Stimulated activated CD8-positive, alpha-beta memory T cell treated with anti-CD3 and anti-CD28 coated beads, Interleukin-7, amount 100 ng/mL, for 24 hours (primary cell): Measurements from ENCODE around the gene TBX2.
"Not testable (repeated sequence)": the region's sequence is repeated elsewhere in the genome, so short reads cannot be mapped to it uniquely, and the experiment has no call there.

Experiments
- DNase-seq: peaks from one replicate; pipeline ENCODE4 v3.0.0-alpha.2; 2020; ENCODE audit warnings: low read depth

Gene TBX2

GRCh38 chr17:61399131-61400065 is at the start of gene TBX2:
Gene TBX2 (plus strand): TSS chr17:61399843. CDS start chr17:61400177, 334 bp downstream.
- no peak for DNase-seq

GRCh38 chr17:61351745-61352407 is 47.8 kb upstream of the TBX2 start:
- DNase-seq: no peak

GRCh38 chr17:61352408-61352770 is 47.3 kb upstream of the TBX2 start:
- DNase-seq: no peak

GRCh38 chr17:61352781-61353491 is 46.7 kb upstream of the TBX2 start:
- DNase-seq: no peak

GRCh38 chr17:61353615-61354014 is 46.0 kb upstream of the TBX2 start:
- DNase-seq: no peak

- no peak for DNase-seq
Measured at GRCh38 chr17:61354895-61355874, 44.5 kb upstream of the TBX2 start.

- not testable (repeated sequence) for DNase-seq
Measured at GRCh38 chr17:61357061-61357460, 42.6 kb upstream of the TBX2 start.

GRCh38 chr17:61359513-61359912 is 40.1 kb upstream of the TBX2 start:
- not testable (repeated sequence) for DNase-seq

GRCh38 chr17:61360318-61360943 is 39.2 kb upstream of the TBX2 start:
- no peak for DNase-seq

- no peak for DNase-seq
Measured at GRCh38 chr17:61361084-61361483, 38.6 kb upstream of the TBX2 start.

GRCh38 chr17:61362396-61362795 is 37.2 kb upstream of the TBX2 start:
- no peak for DNase-seq

GRCh38 chr17:61362852-61363600 is 36.6 kb upstream of the TBX2 start:
- DNase-seq: no peak

- no peak for DNase-seq
Measured at GRCh38 chr17:61363601-61364462, 35.8 kb upstream of the TBX2 start.

- no peak for DNase-seq
Measured at GRCh38 chr17:61364463-61364846, 35.2 kb upstream of the TBX2 start.

GRCh38 chr17:61366076-61366714 is 33.4 kb upstream of the TBX2 start:
- no peak for DNase-seq

GRCh38 chr17:61366715-61367413 is 32.8 kb upstream of the TBX2 start:
- DNase-seq: no peak

- DNase-seq: no peak
Measured at GRCh38 chr17:61368049-61368831, 31.4 kb upstream of the TBX2 start.
